SU-DHL-6 (cell line): ENCODE measurements around the gene SLC43A1.

ENCODE experiments used
- CTCF ChIP-seq: fragments of 200-600 bp; sonication (generic); IDR thresholded peaks from one replicate; pipeline ENCODE4 v1.5.1; 2017; ENCODE audit warnings: antibody characterized with exemption, mild to moderate bottlenecking, low read length, moderate library complexity; ENCODE audit not compliant: insufficient read depth, poor library complexity, severe bottlenecking
- EZH2phosphoT487 ChIP-seq: fragments of 200-600 bp; sonication (generic), shearing (Covaris generic); conservative IDR thresholded peaks from 2 replicates; pipeline ENCODE4 v1.6.1; 2018; ENCODE audit warnings: mild to moderate bottlenecking, antibody characterized with exemption, low read length, moderate library complexity, mixed read lengths

DNA sequence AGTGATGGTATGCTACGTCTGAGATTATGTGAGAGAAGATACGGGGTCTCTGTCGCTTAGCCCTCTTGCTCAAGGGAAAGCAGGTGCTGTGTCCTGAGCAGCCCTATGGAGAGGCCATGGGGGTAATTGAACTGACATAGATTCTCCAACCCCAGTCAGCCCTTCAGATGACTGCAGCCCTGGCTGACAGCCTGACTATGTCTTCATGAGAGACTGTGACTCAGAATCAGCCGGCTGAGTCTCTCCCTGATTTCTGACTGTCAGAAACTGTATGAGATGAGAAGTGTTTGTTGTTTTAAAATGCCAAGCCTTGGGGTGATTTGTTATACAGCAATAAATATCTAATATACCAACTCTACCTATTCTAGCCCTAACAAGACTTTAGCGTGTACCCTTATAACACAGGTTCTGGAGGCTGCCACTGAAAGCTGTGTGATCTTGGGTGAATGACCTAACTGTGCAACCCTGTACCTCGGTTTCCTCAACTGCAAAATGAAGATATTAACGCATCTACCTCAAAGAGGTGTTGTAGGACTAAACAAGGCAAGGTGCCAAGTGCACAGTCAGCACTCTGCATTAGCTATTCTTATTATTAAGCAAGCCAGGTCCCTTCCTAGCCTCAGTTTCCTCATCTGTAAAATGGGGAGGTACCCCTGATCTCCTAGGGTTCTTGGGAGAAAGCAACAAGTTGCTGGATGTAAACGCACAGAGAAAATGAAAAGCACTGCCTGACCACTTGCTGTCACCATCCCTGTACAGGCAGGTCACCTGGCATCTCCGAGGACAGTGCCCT lies 24.9 kb downstream of the SLC43A1 start:
- TF ChIP-seq CTCF (no peak), EZH2phosphoT487 (no peak)
